ENCODE results near the gene MIF4GD.

DNA sequence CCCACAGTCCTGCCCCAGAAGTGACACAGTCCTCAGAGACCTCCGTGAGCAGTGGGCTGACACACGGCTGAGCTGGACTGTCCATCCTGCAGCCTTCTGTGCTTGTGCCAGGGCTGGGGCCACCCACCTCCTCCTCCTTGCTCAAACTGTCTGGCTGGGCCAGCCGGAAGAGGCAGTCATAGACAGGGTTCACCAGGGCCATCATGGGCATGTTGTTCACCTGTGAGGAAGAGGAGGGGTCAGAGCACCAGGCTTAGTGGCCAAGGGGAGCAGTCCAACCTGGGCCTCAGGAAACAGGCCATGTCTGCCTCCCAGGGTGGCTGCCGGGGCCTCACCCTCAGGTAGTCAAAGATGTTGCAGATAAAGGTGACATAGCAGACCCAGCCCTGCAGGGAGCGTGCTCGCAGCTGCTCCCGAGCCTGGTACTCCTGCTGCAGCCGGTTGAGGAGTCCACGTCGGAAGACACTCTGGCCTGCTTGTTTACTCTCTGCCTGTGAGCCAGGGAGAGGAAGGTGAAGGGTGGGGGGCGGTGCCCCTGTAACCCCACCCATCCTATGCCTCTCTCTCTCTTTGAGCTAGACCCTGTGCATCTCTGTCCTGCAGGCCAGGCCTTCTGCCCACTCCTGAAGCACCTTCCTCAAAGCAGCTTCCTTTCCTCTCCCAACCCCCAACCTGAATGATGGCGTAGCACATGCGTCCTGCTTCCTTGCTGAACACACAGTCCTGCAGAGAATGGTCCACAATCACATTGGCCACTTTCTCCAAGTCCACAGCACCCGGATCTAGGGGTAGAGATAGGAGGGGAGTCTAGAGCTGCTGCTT, 3.4 kb downstream of the MIF4GD start:
- TF ChIP-seq, protein P1, sequence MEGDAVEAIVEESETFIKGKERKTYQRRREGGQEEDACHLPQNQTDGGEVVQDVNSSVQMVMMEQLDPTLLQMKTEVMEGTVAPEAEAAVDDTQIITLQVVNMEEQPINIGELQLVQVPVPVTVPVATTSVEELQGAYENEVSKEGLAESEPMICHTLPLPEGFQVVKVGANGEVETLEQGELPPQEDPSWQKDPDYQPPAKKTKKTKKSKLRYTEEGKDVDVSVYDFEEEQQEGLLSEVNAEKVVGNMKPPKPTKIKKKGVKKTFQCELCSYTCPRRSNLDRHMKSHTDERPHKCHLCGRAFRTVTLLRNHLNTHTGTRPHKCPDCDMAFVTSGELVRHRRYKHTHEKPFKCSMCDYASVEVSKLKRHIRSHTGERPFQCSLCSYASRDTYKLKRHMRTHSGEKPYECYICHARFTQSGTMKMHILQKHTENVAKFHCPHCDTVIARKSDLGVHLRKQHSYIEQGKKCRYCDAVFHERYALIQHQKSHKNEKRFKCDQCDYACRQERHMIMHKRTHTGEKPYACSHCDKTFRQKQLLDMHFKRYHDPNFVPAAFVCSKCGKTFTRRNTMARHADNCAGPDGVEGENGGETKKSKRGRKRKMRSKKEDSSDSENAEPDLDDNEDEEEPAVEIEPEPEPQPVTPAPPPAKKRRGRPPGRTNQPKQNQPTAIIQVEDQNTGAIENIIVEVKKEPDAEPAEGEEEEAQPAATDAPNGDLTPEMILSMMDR (IDR thresholded peaks at IDR 0.05; ENCODE audit: poor library complexity, severe bottlenecking): no peak
- TF ChIP-seq EZH2 (IDR thresholded peaks at IDR 0.05; ENCODE audit: borderline replicate concordance, insufficient read depth, low read length, poor library complexity, severe bottlenecking): no peak
